ENCODE results near the gene TRAPPC10.
"Not testable (repeated sequence)": the region's sequence is repeated elsewhere in the genome, so short reads cannot be mapped to it uniquely, and the experiment has no call there.

GRCh38 chr21:44113702-44114371 is 101.7 kb downstream of the TRAPPC10 start:
- not testable (repeated sequence) for TF ChIP-seq CTCF (IDR thresholded peaks at IDR 0.05; ENCODE audit: poor library complexity); EZH2phosphoT487 (IDR thresholded peaks at IDR 0.05; ENCODE audit: low read depth, severe bottlenecking, unreplicated experiment)

Measured in hepatocyte (in vitro differentiated cells).